T-helper 1 cell treated with Interleukin-12 subunit alpha and Interleukin-12 subunit beta and Interleukin-4 antibody, amounts not matched to agents 30 ng/mL and 1 ng/mL, for 36 hours (primary cell): ENCODE measurements around the gene IZUMO1R. TPM values are rescaled to one million over a fixed set of nuclear protein-coding genes. Genes with fewer than 3 reads are reported as not detected.
"Not testable (repeated sequence)": the region's sequence is repeated elsewhere in the genome, so short reads cannot be mapped to it uniquely, and the experiment has no call there.

ENCODE experiments used
- intact Hi-C: fragments of 100-400 bp; cut with micrococcal nuclease; formaldehyde crosslinking; loops from one replicate; pipeline ENCODE4 v1.15.1; 2024
- total RNA-seq: library from RNA; stranded (reverse); gene quantifications from 2 replicates; pipeline ENCODE4 v1.2.3, GENCODE V29; 2022

The IZUMO1R gene
- total RNA-seq = not detected in 2 replicates

DNA sequence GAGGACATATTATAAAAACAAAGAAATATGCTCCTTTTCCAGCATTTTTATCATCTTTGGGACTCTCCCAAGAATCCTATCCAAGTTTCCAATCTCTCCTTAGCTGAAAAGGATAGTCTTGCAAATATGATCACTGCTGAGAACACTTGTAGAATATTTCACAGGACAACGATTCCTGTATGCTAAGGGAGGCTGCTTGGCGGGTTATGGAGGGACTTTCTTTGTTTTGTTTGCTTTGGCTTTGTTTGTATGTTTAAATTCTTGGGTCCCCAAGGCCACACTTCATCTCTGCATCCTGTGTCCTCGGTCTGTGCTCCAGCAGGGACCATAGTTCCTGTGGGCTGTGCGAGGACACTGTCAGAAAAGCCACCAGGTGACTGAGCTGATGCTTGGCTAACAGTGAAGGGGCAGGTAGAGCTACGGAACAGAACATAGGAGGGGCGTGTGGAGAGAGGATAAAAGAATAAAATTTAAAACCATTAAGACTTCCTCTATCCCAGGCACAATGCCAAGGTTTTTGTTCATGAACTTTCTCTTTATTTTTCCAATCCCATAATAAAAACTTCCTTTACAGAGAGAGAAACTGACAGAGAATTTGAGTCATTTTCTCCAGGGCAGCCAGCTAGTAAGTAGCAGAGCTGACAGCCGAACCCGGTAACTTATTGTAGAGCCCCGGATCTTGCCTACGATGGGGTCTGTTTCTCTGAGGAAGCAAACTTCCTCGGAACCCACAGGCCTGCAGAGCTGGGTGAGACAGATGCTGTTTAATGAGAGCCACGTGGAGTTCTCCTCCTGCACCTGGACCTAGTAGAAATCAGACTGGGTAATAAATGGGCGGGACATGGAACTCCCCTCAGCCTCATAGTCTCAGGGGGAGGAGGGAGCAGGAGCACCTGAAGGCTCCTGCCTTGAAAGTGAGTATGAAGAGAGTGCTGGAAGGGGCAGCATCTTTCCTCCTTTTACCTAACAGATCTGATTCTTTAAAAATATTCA, at the start of gene IZUMO1R:
Gene IZUMO1R (plus strand): TSS at position 615 of the 993 bp plus-strand sequence. CDS start 1,057 bp downstream, outside the sequence.
- intact Hi-C loops = no loop called here

DNA sequence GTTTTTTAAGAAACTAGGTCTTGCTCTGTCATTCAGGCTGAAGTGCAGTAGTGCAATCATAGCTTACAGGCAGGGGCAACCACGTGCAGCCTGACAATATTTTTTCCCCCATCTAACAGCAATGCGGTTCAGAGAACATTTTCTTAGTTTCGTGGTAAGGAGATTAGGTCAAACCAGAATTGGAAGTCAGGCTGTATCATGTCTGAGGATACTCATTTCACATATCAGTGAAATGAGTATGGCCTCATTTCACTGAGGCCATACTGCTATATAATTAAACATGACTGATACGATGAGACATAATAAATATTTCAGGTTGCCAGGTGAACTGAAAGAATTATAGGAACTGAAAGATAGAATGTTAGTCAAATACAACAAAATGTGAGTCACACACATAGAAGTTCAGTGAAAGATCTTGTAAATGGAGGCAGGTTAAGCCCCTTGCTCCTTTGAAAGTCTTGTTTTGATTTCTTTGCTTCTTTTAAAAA, 32.5 kb upstream of the IZUMO1R start:
- intact Hi-C loops = no loop called here

DNA sequence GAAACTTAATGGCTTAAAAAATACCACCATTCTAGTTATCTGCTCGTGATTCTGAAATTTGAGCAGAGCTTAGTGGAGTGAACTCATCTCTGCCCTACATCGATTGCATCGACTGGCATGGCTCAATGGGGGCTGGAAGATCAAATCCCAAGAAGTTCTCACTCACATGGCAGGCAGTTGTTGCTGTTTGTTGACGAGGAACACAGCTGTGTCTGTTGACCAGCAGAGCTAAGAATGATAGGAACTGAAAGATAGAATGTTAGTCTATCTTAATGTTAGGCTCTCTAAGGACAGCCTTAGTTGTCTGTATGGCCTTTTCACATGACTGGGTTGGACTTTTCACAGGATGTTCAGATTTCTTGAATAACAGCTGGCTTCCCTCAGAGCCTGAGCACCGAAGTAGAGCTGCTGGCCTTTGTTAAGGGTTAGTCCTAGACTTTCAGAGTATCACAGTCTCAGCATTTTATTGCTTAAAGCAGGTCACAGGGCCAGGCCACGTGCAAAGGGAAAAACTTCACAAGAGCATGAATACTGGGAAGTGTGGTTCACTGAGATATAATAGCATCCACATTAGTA, 31.6 kb upstream of the IZUMO1R start:
- intact Hi-C loops = no loop called here

DNA sequence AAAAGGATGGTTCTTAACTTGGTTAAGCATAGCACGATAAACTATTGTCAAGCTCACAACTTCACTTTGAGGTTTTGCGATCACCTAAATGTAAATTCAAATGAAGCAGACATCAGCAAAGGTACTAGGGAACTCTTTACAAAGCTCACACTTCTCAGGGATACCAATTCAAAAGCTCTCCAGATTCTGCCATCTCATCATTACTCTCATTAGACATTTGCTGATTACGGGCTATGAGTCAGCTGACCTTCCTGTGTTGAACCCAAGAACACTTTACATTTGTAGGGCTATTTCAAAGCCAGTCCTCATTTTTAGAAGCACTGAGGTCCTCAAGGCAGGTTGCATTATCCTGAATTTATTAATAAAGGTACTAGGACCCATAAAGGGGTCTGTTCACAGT, 28.4 kb upstream of the IZUMO1R start:
- intact Hi-C loops = no loop called here

DNA sequence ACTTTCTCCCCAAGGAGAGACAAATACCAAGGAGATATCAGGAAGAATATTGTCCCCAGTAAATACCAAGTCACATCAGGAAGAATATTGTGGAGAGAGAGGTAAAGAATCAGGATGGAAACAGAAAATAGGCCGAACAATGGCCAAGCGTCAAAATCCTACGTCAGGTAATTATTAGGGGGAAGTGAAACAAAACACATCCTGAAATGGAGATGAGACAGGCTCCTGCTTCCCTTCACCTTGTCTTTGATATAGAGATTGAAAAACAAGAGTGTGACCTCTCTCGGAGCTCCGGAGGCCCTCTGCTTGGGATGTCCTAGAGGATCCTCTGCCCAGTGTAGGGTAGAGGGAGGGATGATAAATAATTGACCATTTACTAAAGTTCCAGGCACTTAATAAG, 27.4 kb upstream of the IZUMO1R start:
- intact Hi-C loops = no loop called here

DNA sequence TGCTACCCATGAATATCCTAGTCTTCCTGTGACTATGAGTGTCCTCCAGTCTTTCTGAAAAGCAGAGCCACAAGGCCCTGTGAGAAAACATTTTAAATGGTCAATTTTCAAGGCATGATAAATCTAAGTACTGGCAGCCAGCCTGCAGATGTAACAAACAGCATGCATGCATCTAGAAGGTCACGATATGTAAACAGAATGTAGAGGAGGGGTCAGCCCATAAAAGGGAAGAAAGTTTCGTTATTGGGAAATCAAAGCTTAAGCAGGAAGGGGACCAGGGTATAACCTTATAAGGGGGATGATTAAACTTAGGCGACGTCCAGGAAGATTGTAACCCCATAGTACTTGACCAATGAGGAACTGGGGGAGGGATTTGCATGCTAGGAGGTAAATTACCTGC, 26.2 kb upstream of the IZUMO1R start:
- intact Hi-C loops = not testable (repeated sequence)

DNA sequence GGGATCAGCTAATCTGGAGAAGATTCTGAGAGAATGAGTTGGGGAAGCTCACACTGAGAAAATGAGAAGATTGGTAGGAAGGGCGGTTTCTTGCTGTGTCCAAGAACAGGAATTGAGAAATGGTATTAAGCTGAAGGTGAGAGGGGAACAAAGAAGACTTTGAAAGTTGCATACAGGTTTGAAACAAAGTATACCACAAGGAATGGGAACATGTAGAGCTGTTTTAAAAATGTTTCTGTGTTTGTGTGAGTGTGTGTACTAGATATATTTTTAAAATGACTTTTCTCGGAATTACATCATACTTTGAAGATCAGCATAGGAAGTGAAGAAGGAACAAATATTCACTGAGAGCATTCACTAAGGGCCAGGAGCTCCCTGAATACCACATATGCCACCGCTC, 24.4 kb upstream of the IZUMO1R start:
- intact Hi-C loops = no loop called here

DNA sequence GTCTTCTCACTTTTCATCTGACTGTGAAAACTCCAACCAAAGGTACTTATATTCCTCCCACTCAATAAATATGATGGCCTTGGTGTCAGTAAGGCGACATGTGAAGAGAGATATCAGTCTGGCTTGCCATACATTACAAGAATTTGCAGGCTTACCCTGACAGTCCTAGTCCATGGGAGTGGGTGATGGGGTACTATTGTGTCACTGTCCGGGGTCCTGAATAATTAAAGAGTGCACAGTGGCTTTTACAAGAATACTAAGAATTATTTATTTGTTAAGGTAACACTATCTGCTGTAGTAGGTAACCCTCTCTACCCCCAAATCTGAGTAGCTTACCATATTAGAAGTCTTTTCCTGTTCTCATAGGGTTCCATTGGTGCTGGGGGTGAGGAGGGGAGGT, 23.1 kb upstream of the IZUMO1R start:
- intact Hi-C loops = no loop called here

DNA sequence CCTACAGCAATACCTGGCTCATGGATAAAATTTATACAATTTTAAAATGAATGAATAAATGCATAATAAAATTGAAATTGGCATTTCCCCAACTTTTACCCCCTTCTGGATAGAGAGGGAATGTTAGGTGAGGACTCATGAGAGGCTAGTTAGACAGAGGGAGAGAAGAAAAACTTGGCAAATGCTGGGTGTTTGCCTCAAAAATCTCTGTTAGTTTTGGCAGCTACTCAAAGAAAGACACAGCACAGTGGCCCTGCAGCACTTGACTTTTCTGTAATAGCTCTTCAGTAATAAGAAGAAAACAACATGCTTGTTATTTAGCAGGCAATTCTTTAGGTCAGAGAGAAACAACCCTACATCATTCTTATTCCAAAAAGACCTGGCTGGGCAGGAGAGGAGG, 20.7 kb upstream of the IZUMO1R start:
- intact Hi-C loops = no loop called here

DNA sequence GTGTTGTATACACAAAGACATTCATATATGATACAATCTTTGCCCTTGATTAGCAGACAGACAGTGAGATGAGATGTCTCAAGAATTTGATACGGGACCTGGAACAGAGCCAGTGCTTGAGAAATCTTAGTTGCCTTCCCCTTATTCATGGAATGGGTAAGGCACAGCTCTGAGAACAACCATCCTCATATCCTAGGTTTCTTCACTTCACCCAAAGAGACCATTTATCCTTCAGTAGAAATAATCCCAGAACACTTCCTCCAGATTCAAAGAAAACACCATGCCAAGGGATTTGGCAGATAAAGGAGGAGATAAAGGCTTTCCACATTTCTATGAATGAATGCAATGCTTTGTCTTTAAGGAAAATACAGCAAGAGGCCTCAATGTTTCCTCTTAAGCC, 8.8 kb upstream of the IZUMO1R start:
- intact Hi-C loops = no loop called here

DNA sequence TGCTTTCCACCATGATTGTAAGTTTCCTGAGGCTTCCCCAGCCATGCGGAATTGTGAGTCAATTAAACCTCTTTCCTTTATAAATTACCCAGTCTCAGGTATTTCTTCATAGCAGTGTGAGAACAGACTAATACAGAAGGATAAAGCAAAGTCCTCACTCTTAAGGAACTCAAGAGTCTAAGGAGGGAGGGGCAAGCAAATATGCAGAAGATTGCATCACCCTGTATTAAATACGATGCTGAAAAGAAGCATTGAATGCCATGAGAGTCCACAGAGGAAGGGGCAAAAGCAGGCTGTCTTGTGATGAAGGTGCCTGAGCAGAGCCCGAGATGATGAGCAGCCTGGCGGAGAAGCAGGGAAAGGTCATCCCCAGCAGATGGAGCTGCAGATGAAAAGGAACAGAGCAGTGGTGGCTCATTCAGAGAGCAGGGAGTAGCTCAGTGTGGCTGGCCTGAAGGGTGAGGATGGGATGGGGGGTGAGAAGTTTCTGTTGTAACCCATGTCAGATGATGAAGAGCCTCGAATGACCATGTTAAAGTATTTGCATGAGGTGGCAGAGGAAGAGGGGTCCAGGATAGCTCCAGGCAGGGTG, 6.3 kb upstream of the IZUMO1R start:
- intact Hi-C loops = no loop called here

DNA sequence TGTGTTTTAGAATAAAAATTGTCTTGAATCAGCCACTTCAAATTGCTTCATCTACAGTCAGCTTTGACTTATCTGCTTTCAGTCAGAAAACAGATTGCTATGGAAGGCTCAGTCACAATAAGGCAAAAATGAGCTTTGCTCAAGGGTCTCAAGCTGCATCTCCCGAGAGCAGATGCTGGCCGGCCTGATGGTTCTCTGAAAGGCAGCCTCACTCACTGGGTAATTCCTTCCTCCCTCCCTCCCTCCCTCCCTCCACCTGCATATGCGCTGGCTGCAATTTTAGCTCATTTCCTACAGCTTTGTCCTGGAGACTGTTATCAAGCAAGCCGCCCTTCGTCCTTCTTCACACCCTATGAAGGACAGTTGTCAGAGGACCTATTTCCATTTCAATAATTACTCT, 1.6 kb upstream of the IZUMO1R start:
- intact Hi-C loops = no loop called here

DNA sequence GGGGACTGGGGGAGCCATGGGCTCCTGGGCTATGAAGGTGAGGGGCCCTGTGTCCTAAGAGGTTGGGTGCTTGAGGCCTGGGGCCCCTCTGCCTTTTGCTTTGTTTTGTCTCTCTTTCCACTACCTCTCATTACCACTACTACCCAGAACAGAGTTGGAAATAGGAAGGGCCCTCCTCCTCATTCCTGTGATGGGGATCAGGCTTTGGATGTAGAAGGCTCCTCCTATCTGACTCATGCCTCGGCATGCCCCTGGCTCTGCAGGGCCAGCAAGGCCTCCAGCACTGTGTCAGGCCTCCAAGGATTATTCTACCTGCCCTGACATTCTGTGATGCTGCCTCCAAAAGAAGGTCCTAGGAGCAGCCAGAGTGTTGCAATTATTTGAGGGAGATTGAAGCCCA, 766 bp downstream of the IZUMO1R start:
- intact Hi-C loops = no loop called here

DNA sequence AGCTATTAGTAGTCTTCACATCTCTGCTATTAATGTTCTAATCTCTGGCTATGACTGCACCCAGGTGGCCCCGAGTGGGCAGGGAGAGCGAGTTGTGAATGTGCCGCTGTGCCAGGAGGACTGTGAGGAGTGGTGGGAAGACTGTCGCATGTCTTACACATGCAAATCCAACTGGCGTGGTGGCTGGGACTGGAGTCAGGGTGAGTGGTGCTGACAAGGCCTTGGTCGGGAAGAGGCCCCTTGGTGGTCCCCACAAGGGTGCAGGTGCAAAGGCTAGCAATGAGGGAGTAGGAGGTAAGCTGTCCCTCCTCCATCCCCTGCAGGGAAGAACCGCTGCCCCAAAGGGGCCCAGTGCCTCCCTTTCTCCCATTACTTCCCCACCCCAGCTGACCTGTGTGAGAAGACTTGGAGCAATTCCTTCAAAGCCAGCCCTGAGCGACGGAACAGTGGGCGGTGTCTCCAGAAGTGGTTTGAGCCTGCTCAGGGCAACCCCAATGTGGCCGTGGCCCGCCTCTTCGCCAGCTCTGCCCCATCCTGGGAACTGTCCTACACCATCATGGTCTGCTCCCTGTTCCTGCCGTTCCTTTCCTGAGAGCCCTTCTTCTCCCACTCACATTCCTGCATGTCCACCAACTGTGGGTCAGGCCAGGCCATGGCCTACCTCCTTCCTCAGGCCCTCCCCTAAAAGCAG, 2.9 kb downstream of the IZUMO1R start:
- intact Hi-C loops = no loop called here

DNA sequence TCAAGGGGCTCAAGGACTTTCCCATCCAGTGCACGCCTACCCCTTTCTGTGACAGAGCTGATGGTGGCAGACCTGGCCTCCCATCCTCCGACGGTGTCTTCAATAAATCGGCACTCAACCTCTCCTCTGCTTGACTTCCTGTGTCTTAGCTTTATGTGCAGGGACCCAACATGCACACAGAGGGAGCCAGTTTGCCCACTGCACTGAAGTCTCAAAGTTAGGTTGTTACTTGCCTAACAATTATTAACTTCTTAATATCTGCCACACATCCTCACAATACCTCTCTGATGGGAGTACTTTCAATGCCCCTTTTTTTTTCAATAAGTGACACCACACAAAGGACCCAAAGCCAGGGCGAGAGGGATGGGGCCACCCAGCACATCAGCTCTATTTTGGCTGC, 3.6 kb downstream of the IZUMO1R start:
- intact Hi-C loops = no loop called here

DNA sequence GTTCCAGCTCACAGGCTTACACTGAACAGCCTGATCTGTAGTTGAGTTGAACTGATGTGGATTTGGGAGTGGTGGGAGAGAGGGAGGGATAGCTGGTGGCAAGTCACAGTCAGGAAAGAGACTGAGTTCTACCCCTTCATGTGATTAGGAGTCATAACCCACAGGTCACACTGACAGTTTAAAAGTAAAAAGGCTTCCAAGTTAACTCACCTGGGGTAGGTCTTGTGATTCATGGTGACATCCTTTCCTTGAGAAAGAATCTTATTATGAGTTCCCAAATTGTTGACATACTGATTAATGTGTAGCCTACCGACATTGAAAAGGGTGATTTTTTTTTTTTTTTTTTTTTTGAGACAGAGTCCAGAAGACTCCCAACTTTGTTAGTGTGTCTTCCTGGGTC, 5.4 kb downstream of the IZUMO1R start:
- intact Hi-C loops = no loop called here

DNA sequence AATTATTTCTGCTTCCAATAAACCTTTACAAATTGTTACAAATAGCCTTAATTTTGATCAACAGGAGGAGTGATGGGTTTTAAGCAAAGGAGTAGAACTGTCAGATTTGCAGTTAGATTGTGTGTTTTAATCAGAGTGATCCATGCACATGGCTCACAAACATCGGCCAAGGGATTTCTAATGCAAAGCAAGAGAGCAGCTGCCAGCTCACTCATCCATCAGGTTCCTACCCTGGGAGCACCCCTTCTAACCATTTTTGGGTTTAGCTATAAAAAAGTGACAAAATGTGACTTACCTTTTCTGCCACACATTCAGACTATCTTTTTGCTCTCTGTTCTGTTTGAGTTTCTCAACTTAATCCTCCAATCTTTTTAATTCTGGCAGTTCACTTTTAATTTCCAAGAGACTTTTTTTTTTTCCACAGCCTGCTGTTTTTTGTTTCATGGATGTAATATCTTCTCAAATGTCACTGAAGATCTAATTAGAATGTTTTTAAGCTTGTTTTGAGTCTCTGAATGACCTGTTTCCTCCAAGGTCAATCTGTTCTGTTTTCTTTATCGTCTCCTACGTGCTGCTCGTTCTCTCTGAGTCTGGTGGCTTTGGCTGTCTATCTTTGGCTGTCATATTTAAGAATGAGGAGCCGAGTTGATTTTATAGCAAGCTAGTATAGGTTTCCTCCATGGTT, 6.0 kb downstream of the IZUMO1R start:
- intact Hi-C loops = no loop called here

DNA sequence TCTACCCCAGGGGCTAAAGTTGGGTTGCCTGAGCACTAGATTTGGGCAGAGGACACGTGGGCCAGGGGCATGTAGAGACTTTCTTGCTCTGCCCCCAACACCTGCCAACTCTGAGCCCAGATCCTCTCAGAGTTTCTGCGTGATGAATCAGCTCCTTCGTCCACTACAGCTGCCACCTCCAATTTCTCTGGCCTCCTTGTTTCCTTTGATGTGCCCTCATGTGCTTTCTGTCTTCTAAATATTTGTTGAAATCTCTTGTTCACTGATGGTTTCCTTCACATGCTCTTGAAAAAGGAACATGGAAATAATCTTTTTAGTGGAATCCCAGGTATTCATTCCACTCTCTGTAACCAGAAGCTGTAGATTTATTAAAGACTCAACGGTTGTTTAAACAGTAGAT, 8.0 kb downstream of the IZUMO1R start:
- intact Hi-C loops = no loop called here

DNA sequence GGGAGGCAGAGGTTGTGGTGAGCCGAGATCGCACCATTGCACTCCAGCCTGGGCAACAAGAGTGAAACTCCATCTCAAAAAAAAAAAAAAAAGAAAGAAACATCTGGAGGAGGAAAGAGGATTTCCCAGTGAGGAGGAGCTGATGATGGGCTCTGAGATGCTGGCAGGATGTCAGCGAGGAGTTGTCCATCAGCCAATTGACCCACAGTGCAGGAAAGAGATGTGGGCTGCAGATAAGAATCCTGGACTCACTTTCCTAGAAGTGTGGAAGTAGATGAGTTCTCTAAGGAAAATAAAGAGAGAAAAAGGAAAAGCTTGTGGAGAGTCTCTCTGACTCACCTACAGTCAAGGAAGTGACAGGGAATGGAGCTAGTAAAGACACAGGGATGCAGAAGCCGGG, 9.7 kb downstream of the IZUMO1R start:
- intact Hi-C loops = no loop called here

DNA sequence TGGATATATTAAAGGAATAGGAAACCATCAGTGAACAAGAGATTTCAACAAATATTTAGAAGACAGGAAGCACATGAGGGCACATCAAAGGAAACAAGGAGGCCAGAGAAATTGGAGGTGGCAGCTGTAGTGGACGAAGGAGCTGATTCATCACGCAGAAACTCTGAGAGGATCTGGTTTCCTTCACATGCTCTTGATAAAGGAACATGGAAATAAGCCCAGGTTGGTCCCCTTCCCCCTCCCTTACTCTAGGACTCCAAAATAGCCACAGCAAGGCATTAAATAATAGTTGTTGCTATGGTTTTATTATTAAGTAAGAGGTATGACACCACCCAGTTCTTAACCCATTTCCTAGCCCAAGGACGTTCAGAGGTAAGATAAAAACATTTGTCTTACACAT, 11.3 kb downstream of the IZUMO1R start:
- intact Hi-C loops = no loop called here

DNA sequence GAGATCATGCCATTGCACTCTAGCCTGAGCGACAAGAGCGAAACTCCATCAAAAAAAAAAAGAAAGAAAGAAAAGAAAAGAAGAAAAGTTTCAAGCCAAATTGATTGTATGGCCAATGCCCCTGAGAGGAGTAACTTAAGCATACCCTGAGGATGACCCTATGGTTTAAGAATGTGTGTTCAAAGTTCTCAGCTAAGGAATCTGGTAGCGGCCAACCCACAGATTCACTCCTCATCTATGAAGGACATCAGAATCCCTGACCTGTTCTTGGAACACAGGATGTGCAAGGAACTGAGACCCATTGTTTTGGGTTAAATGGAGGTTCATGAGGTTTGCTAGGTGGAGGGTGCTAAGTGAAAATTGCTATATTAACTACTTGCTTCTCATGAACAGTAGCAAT, 18.1 kb downstream of the IZUMO1R start:
- intact Hi-C loops = no loop called here
